Measurements from ENCODE around the gene KRT82.

Gene KRT82

GRCh38 chr12:52440821-52441319, 34.7 kb upstream of the KRT82 start:
- Histone ChIP-seq H2AK5ac (ENCODE audit: low read length) (peak overlapping the region; percentile 24), H2BK120ac (ENCODE audit: insufficient read depth, low read length, poor library complexity) (peak overlapping the region; percentile 9), H3K9ac (ENCODE audit: low read length) (no peak overlapping the region), H3K18ac (ENCODE audit: low read length) (no peak overlapping the region), H3K36me3 (ENCODE audit: control insufficient read depth in 1 of 2, insufficient read depth in 2 of 2, low read length in 2 of 2) (no peaks in the 10 kb centered on the region), H3K4me1 (ENCODE audit: control insufficient read depth in 1 of 2, insufficient read depth in 2 of 2, low read length in 2 of 2) (peaks cover 30 to 52% of the 10 kb centered on the region in 2 experiments), H3K23ac (ENCODE audit: low read length) (no peak overlapping the region), H3K4ac (ENCODE audit: low read depth, low read length) (no peak overlapping the region), H3K9me3 (ENCODE audit: insufficient read depth, low read depth, low read length) (peaks cover 2% of the 10 kb centered on the region), H3K79me1 (ENCODE audit: low read length) (peaks cover 47% of the 10 kb centered on the region), H4K91ac (ENCODE audit: low read depth, low read length) (peak overlapping the region; percentile 92), H4K12ac (ENCODE audit: low read depth, low read length) (no peak overlapping the region), H2BK5ac (ENCODE audit: low read depth, low read length, poor library complexity) (peak overlapping the region; percentile 35), H3K79me2 (ENCODE audit: control insufficient read depth, insufficient read depth, low read length, poor library complexity) (peaks cover 2% of the 10 kb centered on the region), H3K27me3 (ENCODE audit: insufficient read depth, low read length) (no peaks in the 10 kb centered on the region), H3K4me2 (ENCODE audit: low read length) (no peak overlapping the region), H3K14ac (ENCODE audit: low read length) (peak overlapping the region; percentile 29), H4K8ac (ENCODE audit: low read depth, low read length) (peak overlapping the region; percentile 0), H2BK12ac (ENCODE audit: low read length) (peak overlapping the region; percentile 0), H3K4me3 (ENCODE audit: low read depth, low read length) (no peak overlapping the region), H3K27ac (ENCODE audit: low read depth, low read length) (peak overlapping the region; percentile 85), H2AFZ (ENCODE audit: insufficient read depth, low read length, poor library complexity) (no peak overlapping the region)
- no CpG with 5 or more reads among the region's 5 CpGs for WGBS (ENCODE audit: extremely low coverage, insufficient coverage, insufficient read length)
- peak; percentile 90 to 95 for DNase-seq

DNA sequence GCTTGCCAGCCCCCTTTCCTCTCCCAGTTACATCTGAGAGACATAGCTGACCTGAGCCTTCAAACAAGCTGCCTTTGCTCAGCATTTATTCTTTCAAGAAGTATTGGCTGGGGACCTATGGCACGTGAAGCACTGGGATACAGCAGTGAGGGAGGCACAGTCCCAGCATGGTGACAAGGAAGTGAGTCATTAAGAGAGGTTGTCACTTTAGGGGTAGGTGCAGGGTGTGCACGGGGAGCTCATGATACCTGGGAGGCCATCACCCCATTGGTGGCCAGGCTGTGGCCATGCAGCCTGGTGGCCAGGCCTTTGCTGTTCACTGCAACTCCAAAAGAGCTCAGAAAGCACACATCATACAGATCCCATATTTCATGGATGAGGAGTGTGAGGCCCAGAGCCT, 33.7 kb upstream of the KRT82 start:
- H2AFZ ChIP-seq (ENCODE audit: insufficient read depth, low read length, poor library complexity), result no peak overlapping the region
- DNase-seq, result no peak
- peak overlapping the region; percentile 92 for H4K91ac ChIP-seq (ENCODE audit: low read depth, low read length)
- H3K4ac ChIP-seq (ENCODE audit: low read depth, low read length), result peak overlapping the region; percentile 0
- WGBS (ENCODE audit: extremely low coverage, insufficient coverage, insufficient read length), result no CpG with 5 or more reads among the region's 2 CpGs
- H3K23ac ChIP-seq (ENCODE audit: low read length), result no peak overlapping the region
- peak overlapping the region; percentile 59 for H4K8ac ChIP-seq (ENCODE audit: low read depth, low read length)
- H3K36me3 ChIP-seq (ENCODE audit: control insufficient read depth in 1 of 2, insufficient read depth in 2 of 2, low read length in 2 of 2), result no peaks in the 10 kb centered on the region
- peak overlapping the region; percentile 81 for H2BK12ac ChIP-seq (ENCODE audit: low read length)
- H3K9ac ChIP-seq (ENCODE audit: low read length), result no peak overlapping the region
- H3K18ac ChIP-seq (ENCODE audit: low read length), result peak overlapping the region; percentile 10
- H3K9me3 ChIP-seq (ENCODE audit: insufficient read depth, low read depth, low read length), result peaks cover 2% of the 10 kb centered on the region
- H3K4me1 ChIP-seq (ENCODE audit: control insufficient read depth in 1 of 2, insufficient read depth in 2 of 2, low read length in 2 of 2), result peaks cover 37 to 56% of the 10 kb centered on the region in 2 experiments
- peak overlapping the region; percentile 85 for H3K27ac ChIP-seq (ENCODE audit: low read depth, low read length)
- H2BK120ac ChIP-seq (ENCODE audit: insufficient read depth, low read length, poor library complexity), result peak overlapping the region; percentile 82
- H3K79me2 ChIP-seq (ENCODE audit: control insufficient read depth, insufficient read depth, low read length, poor library complexity), result peaks cover 2% of the 10 kb centered on the region
- peak overlapping the region; percentile 65 for H3K14ac ChIP-seq (ENCODE audit: low read length)
- H3K79me1 ChIP-seq (ENCODE audit: low read length), result peaks cover 48% of the 10 kb centered on the region
- H4K12ac ChIP-seq (ENCODE audit: low read depth, low read length), result no peak overlapping the region
- H3K4me3 ChIP-seq (ENCODE audit: low read depth, low read length), result no peak overlapping the region
- peak overlapping the region; percentile 65 for H2BK5ac ChIP-seq (ENCODE audit: low read depth, low read length, poor library complexity)
- peak overlapping the region; percentile 17 for H2AK5ac ChIP-seq (ENCODE audit: low read length)
- H3K4me2 ChIP-seq (ENCODE audit: low read length), result no peak overlapping the region
- no peaks in the 10 kb centered on the region for H3K27me3 ChIP-seq (ENCODE audit: insufficient read depth, low read length)

- H3K27ac ChIP-seq (ENCODE audit: low read depth, low read length), result no peak overlapping the region
- no peak overlapping the region for H4K8ac ChIP-seq (ENCODE audit: low read depth, low read length)
- WGBS (ENCODE audit: extremely low coverage, insufficient coverage, insufficient read length), result no CpG with 5 or more reads among the region's 8 CpGs
- H3K9me3 ChIP-seq (ENCODE audit: insufficient read depth, low read depth, low read length), result peaks cover 2% of the 10 kb centered on the region
- H2BK120ac ChIP-seq (ENCODE audit: insufficient read depth, low read length, poor library complexity), result peak overlapping the region; percentile 82
- H3K4me2 ChIP-seq (ENCODE audit: low read length), result no peak overlapping the region
- no peak overlapping the region for H3K9ac ChIP-seq (ENCODE audit: low read length)
- peak overlapping the region; percentile 12 for H3K18ac ChIP-seq (ENCODE audit: low read length)
- peak overlapping the region; percentile 37 for H2BK12ac ChIP-seq (ENCODE audit: low read length)
- no peak overlapping the region for H4K12ac ChIP-seq (ENCODE audit: low read depth, low read length)
- H3K79me1 ChIP-seq (ENCODE audit: low read length), result peaks cover 51% of the 10 kb centered on the region
- H3K4me1 ChIP-seq (ENCODE audit: control insufficient read depth in 1 of 2, insufficient read depth in 2 of 2, low read length in 2 of 2), result peaks cover 37 to 56% of the 10 kb centered on the region in 2 experiments
- no peak overlapping the region for H2BK5ac ChIP-seq (ENCODE audit: low read depth, low read length, poor library complexity)
- peak overlapping the region; percentile 65 for H3K14ac ChIP-seq (ENCODE audit: low read length)
- H3K23ac ChIP-seq (ENCODE audit: low read length), result no peak overlapping the region
- H3K79me2 ChIP-seq (ENCODE audit: control insufficient read depth, insufficient read depth, low read length, poor library complexity), result peaks cover 2% of the 10 kb centered on the region
- no peak for DNase-seq
- peak overlapping the region; percentile 92 for H4K91ac ChIP-seq (ENCODE audit: low read depth, low read length)
- H3K4me3 ChIP-seq (ENCODE audit: low read depth, low read length), result no peak overlapping the region
- H3K36me3 ChIP-seq (ENCODE audit: control insufficient read depth in 1 of 2, insufficient read depth in 2 of 2, low read length in 2 of 2), result no peaks in the 10 kb centered on the region
- peak overlapping the region; percentile 49 for H2AK5ac ChIP-seq (ENCODE audit: low read length)
- no peaks in the 10 kb centered on the region for H3K27me3 ChIP-seq (ENCODE audit: insufficient read depth, low read length)
- H2AFZ ChIP-seq (ENCODE audit: insufficient read depth, low read length, poor library complexity), result no peak overlapping the region
- no peak overlapping the region for H3K4ac ChIP-seq (ENCODE audit: low read depth, low read length)
Observed at GRCh38 chr12:52439420-52439819, 33.3 kb upstream of the KRT82 start.

DNA sequence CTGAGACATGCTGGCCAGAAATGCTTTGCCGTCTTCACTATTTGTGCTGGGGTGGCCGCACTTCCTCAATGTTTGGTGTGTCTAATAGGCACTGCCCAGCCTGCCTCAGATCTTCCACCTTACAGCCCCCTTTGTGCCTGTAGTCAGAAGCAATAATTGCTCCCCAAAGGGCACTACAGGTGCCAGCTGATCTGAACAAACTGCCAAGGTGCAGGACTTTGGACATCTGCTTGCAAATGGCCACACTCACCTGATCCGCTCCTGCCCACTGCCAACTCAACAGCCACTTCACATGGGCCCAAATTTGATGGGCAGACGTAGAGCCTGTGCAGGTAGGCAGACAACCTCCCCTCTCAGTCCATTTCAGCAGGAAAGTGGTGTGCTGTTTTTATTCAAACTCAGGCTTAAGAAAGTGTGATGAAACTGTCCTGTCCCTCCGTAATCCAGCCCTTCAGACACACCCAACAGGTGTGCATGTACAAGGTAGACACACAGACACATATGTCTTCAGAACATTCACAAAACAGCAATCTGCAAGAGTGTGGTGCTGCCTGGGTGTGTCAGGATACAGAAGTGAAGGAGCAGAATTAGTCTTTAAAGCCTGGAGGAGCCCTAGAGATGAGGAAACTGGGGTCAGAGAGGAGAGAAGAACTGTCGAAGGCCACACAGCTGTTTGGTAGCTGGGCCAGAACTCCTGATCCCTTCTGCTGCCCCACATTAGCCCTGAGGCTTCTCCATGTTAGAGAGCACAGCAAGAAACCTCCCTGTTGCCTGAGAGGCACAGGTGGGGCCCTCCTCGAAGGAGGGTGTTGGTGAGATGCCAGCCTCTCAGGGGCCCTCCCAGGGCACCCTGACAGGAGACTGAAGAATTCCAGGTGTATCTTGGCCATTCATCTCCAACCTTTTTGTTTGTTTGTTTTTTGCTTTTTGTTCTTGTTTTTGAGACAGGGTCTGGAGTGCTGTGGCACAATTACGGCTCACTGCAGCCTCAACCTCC, 32.5 kb upstream of the KRT82 start:
- Histone ChIP-seq H3K4me3 (ENCODE audit: low read depth, low read length) (no peak overlapping the region), H3K4ac (ENCODE audit: low read depth, low read length) (no peak overlapping the region), H3K18ac (ENCODE audit: low read length) (peak overlapping the region; percentile 32), H3K27me3 (ENCODE audit: insufficient read depth, low read length) (no peaks in the 10 kb centered on the region), H3K36me3 (ENCODE audit: control insufficient read depth in 1 of 2, insufficient read depth in 2 of 2, low read length in 2 of 2) (no peaks in the 10 kb centered on the region), H3K4me2 (ENCODE audit: low read length) (no peak overlapping the region), H2BK5ac (ENCODE audit: low read depth, low read length, poor library complexity) (peak overlapping the region; percentile 27), H3K79me2 (ENCODE audit: control insufficient read depth, insufficient read depth, low read length, poor library complexity) (peaks cover 2% of the 10 kb centered on the region), H3K4me1 (ENCODE audit: control insufficient read depth in 1 of 2, insufficient read depth in 2 of 2, low read length in 2 of 2) (peaks cover 37 to 54% of the 10 kb centered on the region in 2 experiments), H4K12ac (ENCODE audit: low read depth, low read length) (no peak overlapping the region), H3K79me1 (ENCODE audit: low read length) (peaks cover 51% of the 10 kb centered on the region), H2BK12ac (ENCODE audit: low read length) (peak overlapping the region; percentile 37), H2BK120ac (ENCODE audit: insufficient read depth, low read length, poor library complexity) (peak overlapping the region; percentile 82), H3K14ac (ENCODE audit: low read length) (peak overlapping the region; percentile 65), H3K9ac (ENCODE audit: low read length) (no peak overlapping the region), H3K9me3 (ENCODE audit: insufficient read depth, low read depth, low read length) (no peaks in the 10 kb centered on the region), H3K23ac (ENCODE audit: low read length) (no peak overlapping the region), H2AK5ac (ENCODE audit: low read length) (peak overlapping the region; percentile 49), H4K91ac (ENCODE audit: low read depth, low read length) (peak overlapping the region; percentile 92), H2AFZ (ENCODE audit: insufficient read depth, low read length, poor library complexity) (no peak overlapping the region), H3K27ac (ENCODE audit: low read depth, low read length) (no peak overlapping the region), H4K8ac (ENCODE audit: low read depth, low read length) (no peak overlapping the region)
- DNase-seq, result no peak
- WGBS (ENCODE audit: extremely low coverage, insufficient coverage, insufficient read length), result no CpG with 5 or more reads among the region's 8 CpGs

Measured in trophoblast cell (in vitro differentiated cells and primary cell).